A673 (cell line): ENCODE results near the gene FAM120A.

Source experiments
- CTCF ChIP-seq: fragments of 300-800, 200-600 bp; sonication (generic); conservative IDR thresholded peaks from 2 replicates; pipeline ENCODE4 v1.5.1; 2017; ENCODE audit warnings: low read depth, mild to moderate bottlenecking, antibody characterized with exemption, low read length, moderate library complexity, mixed read lengths
- EZH2 ChIP-seq: fragments of 200-600 bp; sonication (generic); IDR thresholded peaks from 2 replicates; pipeline ENCODE4 v1.6.1; 2017; ENCODE audit warnings: borderline replicate concordance, low read depth, mild to moderate bottlenecking, mixed read lengths, antibody characterized with exemption, low read length; ENCODE audit not compliant: poor library complexity, severe bottlenecking

GRCh38 chr9:93509084-93509483, 57.6 kb downstream of the FAM120A start:
- TF ChIP-seq CTCF = no peak
- TF ChIP-seq EZH2 = no peak
